ENCODE data around the gene TMEM119. TPM values are rescaled to one million over a fixed set of nuclear protein-coding genes. Genes with fewer than 3 reads are reported as not detected.

Gene TMEM119
- total and polyA plus RNA-seq, 10 of the 15 experiments (the other 5 are each of a cell fraction or from before 2014, with no cell fraction given) = 0.11 to 0.44 (median 0.19) TPM; not detected in 5

DNA sequence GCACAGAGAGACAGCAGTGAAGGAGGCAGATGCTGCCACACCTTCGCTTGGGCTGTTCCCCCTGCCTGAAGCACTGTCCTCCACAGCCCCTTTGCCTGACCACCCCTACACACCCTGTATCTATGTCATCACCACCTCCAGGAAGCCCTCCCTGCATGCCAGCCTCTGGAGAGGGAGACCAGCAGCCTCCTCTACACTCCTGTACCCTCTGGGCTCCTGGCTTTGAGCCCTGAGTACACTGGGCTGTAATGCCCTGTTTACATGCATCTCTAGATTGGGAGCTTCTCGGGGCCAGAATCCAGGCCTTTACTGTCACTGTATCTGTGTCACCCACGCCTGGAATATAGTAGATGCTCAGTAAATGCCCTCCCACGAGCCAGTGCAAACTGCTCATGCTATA lies 5.9 kb upstream of the TMEM119 start:
- FAIRE-seq = no peak

More for the DNA sequence above, 5.9 kb upstream of the TMEM119 start:
- BruUV-seq (replicated peaks) = no TSS peak
- H3K36me3 ChIP-seq (ENCODE audit: control insufficient read depth in 2 of 2, insufficient read depth in 2 of 2, low read length in 1 of 2) = no peaks in the 10 kb centered on the region
- ATAC-seq (no peak), DNase-seq (ENCODE audit: low read depth, low spot score) (no peak)
- no peak overlapping the region for H3K4me2 ChIP-seq (ENCODE audit: control insufficient read depth, insufficient read depth)
- H3K27ac ChIP-seq (ENCODE audit: control insufficient read depth, insufficient read depth) = no peak overlapping the region
- TF ChIP-seq POLR2A (IDR thresholded peaks at IDR 0.05; ENCODE audit: low read depth, low read length) (no peak), ASH2L (IDR thresholded peaks at IDR 0.05; ENCODE audit: borderline replicate concordance, low read depth) (no peak), ZNF687 (IDR thresholded peaks at IDR 0.05) (no peak), GATAD2B (conservative IDR thresholded peaks at IDR 0.05; ENCODE audit: low read depth) (no peak), LARP7 (IDR thresholded peaks at IDR 0.05) (no peak), BMI1 (IDR thresholded peaks at IDR 0.05; ENCODE audit: borderline replicate concordance) (no peak), BHLHE40 (IDR thresholded peaks at IDR 0.05; ENCODE audit: borderline replicate concordance in 1 of 2, low read depth in 2 of 2, low read length in 1 of 2) (no peak), SIX5 (IDR thresholded peaks at IDR 0.05; ENCODE audit: low read depth, low read length, severe bottlenecking) (no peak), ESRRA (IDR thresholded peaks at IDR 0.05; ENCODE audit: low read length) (no peak), BCL11A (IDR thresholded peaks at IDR 0.05; ENCODE audit: low read depth, low read length) (no peak), HDAC2 (IDR thresholded peaks at IDR 0.05) (no peak)
- TF ChIP-seq, protein P1, sequence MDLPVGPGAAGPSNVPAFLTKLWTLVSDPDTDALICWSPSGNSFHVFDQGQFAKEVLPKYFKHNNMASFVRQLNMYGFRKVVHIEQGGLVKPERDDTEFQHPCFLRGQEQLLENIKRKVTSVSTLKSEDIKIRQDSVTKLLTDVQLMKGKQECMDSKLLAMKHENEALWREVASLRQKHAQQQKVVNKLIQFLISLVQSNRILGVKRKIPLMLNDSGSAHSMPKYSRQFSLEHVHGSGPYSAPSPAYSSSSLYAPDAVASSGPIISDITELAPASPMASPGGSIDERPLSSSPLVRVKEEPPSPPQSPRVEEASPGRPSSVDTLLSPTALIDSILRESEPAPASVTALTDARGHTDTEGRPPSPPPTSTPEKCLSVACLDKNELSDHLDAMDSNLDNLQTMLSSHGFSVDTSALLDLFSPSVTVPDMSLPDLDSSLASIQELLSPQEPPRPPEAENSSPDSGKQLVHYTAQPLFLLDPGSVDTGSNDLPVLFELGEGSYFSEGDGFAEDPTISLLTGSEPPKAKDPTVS (IDR thresholded peaks at IDR 0.05; ENCODE audit: low read depth, low read length) = no peak
- no peaks in the 10 kb centered on the region for H3K27me3 ChIP-seq (replicated peaks in 1 of 2; ENCODE audit: control insufficient read depth in 2 of 2, insufficient read depth in 2 of 2, low read length in 1 of 2)
- intact Hi-C loops (cut with micrococcal nuclease; ENCODE audit: unreplicated experiment) = loop anchor here (5.0 kb wide), 1 partner anchor 686 kb away; no protein-coding TSS in a partner anchor
- H3K9ac ChIP-seq (ENCODE audit: control insufficient read depth, insufficient read depth, low read length) = no peak overlapping the region
- in situ Hi-C loops (cut with MboI) = no loop called here
- no peaks in the 10 kb centered on the region for H3K79me2 ChIP-seq (ENCODE audit: control insufficient read depth, insufficient read depth, low read length)
- no peaks in the 10 kb centered on the region for H3K9me3 ChIP-seq (replicated peaks; ENCODE audit: control insufficient read depth, insufficient read depth, low read length)
- WGBS (ENCODE audit: insufficient coverage, insufficient replicate concordance, low lambda C conversion rate, missing lambda C conversion rate) = 50% methylated on average over 4 of the region's 4 CpGs
- SMC1A ChIA-PET (ENCODE audit: uncharacterized antibody, unreplicated experiment) = interaction anchor here (1.4 to 1.5 kb wide), 2 partner anchors 9 to 12 kb away, joined by 5 read pairs; no protein-coding TSS in a partner anchor
- RAD21 ChIA-PET (ENCODE audit: unreplicated experiment) = no interaction called here
- POLR2A ChIA-PET = no interaction called here
- H3K4me3 ChIP-seq = no peak overlapping the region
- no peaks in the 10 kb centered on the region for H4K20me1 ChIP-seq (ENCODE audit: control insufficient read depth, insufficient read depth)
- peaks cover 2% of the 10 kb centered on the region; the same call in 1 of the 2 replicates for H3K4me1 ChIP-seq (ENCODE audit: control insufficient read depth, insufficient read depth, low read length)
- CTCF ChIA-PET = interaction anchor here (0.8 kb wide), 1 partner anchor 14 kb away, joined by 3 read pairs; no protein-coding TSS in a partner anchor
- H2AFZ ChIP-seq (ENCODE audit: control insufficient read depth, low read depth, low read length) = no peak overlapping the region

Data from GM12878 (cell line).